NB4 (cell line): ENCODE measurements around the gene PGM2.

Experiments used
- POLR2A ChIP-seq: IDR thresholded peaks from 2 replicates; pipeline ENCODE4 v1.6.1; 2011; ENCODE audit warnings: mild to moderate bottlenecking; ENCODE audit not compliant: insufficient read length; ENCODE audit errors: extremely low read depth
- TF ChIP-seq, protein P1 (sequence below): IDR thresholded peaks from one replicate; pipeline ENCODE4 v1.5.1; 2012; ENCODE audit warnings: low read depth, low read length

DNA sequence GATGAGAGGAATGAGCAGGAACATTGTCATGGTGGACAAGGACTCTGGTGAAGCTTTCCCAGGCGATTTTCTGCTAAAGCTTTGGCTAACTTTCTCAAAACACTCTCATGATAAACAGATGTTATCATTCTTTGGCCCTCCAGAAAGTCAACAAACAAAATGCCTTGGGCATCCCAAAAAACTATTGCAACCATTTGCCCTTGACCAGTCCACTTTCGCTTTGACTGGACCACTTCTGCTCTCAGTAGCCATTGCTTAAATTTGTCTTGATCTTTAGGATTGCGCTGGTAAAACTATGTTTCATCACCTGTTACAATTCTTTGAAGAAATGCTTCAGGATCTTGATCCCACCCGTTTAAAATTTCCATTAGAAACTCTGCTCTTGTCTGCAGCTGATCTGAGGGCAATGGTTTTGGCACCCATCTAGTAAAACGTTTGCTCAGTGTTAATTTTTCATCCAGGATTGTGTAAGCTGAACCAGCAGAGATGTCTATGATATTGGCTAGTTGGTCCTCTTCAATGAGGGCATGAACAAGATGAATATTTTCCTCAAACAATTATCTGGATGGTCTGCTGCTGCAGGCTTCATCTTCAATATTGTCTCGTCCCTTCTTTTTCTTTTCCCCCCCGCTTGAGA, 79.2 kb downstream of the PGM2 start:
- TF ChIP-seq POLR2A, result no peak
- TF ChIP-seq, protein P1, sequence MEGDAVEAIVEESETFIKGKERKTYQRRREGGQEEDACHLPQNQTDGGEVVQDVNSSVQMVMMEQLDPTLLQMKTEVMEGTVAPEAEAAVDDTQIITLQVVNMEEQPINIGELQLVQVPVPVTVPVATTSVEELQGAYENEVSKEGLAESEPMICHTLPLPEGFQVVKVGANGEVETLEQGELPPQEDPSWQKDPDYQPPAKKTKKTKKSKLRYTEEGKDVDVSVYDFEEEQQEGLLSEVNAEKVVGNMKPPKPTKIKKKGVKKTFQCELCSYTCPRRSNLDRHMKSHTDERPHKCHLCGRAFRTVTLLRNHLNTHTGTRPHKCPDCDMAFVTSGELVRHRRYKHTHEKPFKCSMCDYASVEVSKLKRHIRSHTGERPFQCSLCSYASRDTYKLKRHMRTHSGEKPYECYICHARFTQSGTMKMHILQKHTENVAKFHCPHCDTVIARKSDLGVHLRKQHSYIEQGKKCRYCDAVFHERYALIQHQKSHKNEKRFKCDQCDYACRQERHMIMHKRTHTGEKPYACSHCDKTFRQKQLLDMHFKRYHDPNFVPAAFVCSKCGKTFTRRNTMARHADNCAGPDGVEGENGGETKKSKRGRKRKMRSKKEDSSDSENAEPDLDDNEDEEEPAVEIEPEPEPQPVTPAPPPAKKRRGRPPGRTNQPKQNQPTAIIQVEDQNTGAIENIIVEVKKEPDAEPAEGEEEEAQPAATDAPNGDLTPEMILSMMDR, result no peak
